Measurements from ENCODE around the gene LRP1B.
"Not testable (repeated sequence)": the region's sequence is repeated elsewhere in the genome, so short reads cannot be mapped to it uniquely, and the experiment has no call there.

The LRP1B gene

DNA sequence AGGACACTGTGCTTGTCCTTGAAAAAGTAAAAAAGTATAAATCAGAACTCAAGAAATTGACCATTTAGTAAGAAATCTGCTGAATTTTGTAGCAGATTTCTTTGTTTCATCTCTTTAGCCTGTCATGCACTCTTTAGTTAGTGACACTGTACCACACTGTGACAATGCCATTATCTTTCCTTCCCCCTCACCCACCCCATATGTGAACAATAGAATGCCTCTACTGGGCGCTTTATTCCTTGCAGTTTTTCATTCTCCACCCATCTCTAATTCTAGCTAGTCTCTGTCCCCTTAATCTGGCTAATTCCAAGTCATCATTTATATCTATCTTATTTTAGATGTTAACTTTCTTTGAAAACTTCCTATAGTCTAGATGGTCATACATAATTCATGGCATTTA lies 241.0 kb downstream of the LRP1B start:
- DNase-seq (ENCODE audit: low read depth in 2 of 2), result no peak

DNA sequence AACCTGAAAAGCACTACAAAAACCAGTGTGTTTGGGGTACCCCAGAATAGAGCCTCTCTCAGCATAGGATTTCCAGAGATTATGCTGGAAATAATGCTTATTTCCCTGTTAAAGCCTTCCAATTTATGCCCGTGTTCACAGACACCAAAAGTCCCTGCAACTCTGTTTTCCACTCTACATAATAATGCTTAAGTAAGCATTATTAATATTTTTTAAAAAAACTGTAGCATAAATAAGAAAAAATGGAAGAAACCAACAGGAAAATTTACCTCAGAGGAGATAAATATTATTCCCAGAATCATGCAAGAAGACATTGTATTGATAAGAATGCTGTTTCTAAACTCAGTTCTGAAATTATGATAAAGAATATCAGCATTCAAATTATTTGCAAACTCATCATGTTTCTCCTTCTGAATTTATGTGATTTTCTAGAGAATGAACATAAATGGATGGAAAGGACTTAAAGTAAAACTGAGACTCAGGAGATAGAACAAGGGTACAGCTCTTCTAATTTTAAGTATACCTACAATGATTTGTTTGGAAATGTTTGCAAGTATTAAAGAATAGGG lies 241.7 kb downstream of the LRP1B start:
- DNase-seq (ENCODE audit: low read depth in 2 of 2), result no peak

DNA sequence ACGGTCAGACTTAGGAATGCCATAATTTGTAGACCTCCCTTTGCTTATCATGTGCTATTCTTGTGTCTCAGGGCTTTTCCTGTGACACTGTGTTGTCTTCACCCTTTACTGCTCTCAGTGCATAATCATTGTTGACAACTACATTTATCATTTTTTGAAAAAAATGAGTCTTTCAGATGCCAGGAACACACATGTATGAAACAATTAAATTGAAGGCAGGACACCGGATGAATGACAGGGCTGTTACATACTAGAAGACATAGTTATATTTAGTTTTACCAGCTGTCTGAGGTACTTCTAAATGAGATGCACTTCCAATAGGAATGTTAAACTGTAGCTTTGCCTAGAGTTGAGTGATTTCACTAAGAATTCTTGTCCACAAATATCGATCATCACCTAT lies 243.5 kb downstream of the LRP1B start:
- no peak for DNase-seq (ENCODE audit: low read depth in 2 of 2)

DNA sequence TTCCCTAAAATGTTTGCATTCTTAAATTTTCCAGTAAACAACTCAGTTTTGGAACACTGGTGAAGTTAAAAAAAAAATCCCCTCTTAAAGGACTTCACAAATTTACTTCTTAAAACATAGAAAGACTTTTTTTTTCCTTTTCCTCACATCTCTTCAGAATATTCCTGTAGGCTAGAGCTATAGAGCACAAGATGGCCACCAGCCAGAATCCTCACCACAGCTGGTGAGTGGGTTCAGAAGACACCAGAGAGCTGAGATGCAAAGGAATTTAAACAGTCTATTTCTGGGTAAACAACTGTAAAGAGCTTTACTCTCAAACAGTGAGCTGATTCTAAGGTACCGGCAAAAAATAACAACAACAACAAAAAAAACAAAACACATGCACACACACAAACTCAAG lies 252.8 kb downstream of the LRP1B start:
- DNase-seq (ENCODE audit: low read depth in 2 of 2), result no peak

DNA sequence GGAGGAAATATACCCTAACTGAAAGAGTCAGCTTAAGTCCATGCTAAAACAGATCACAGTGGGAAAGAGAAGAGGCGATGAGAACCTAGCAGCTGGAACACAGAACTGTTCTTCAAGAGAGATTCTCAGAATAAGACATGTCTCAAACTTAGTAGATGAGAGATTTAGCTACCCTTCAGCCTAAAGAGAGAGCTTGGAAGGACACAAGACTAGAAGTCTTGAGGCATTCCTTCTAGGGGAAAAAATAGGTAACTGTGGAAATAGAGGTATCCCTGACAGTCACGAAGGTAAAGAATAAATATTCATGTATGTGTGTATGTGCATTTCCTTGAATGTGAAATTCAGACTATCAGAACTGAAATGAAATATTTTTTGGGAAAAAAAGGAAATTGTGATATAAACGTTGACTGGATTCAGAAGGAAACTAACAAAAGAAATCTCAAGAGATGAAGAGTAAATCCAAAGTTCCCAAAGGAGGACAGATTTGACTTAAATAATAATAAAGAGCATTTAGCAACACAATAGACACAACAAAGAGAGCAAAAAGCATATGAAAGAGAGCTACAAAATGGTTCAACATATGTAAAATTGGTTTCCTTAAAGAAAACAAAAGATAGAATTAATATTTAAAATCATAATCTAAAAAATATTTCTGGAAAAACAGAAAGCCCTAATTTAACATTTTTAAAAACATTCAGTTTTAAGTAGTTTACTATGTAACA lies 258.7 kb downstream of the LRP1B start:
- DNase-seq (ENCODE audit: low read depth in 2 of 2), result no peak

DNA sequence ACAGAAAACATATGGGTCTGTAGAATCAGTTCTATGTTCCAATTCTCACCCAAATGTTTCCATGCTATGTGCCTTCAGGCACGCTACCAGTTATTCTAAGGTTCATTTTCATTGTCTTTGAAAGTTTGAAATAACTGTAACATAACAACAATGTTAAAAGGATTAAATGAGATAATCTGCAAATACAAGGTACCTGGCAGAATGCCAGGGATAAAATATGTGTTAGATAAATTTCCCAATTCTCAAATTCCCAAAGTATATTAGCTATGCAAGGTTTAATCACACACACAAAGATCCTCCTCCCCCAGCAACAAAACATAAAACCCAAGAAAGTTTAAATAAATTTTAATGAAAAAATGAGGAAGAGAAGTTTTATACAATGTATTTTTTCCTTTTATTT lies 261.2 kb downstream of the LRP1B start:
- DNase-seq (ENCODE audit: low read depth in 2 of 2), result no peak

DNA sequence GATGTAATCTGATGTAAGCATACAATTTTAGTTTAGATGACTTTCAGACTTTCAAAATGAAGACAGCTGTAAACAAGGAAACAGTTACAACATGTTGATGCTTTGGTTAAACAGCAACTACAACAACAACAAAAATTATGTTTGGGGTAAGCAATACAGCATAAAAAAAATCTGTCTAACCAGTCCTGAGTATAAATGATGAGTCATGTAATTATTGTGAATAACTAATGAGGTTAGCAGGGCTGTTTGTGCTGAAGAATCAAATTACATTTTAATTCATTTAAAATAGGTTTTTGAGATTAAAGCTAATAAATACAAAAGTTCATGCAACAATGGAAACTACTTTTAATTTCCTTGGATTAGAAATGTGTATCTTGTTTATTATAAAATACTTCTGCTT lies 266.9 kb downstream of the LRP1B start:
- DNase-seq (ENCODE audit: low read depth in 2 of 2), result no peak

DNA sequence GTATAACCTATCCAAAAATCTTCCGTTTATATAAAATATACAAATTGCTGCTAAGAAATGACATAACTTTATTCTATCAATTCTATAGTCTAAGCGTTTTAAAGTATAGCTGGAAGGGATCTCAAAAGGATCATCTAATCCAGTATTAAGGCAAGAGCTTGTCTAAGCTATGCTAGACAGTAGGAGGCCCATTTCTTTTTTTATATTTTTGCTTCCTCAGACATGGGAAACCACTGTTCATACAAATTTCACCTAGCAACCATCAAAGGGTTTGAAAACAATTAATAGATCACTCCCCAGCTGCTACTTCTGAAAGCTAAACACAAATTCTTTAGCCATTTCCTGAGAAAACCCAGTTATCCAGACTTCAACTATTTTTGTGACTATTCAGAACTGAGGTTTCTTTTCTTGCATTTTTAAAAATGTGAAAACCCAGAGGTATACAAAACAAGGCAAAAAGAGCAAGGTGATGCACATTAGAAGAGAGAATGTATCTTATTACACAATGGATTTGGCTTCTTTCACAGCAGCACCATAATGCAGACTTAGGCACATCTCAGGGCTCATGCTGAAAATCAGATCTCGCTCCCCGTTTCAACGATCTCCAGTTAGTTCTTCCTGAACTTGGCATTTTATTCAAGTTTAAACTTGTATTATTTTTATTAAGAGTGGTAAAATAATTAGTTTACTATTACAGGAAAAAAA lies 274.4 kb downstream of the LRP1B start:
- DNase-seq (ENCODE audit: low read depth in 2 of 2), result no peak

DNA sequence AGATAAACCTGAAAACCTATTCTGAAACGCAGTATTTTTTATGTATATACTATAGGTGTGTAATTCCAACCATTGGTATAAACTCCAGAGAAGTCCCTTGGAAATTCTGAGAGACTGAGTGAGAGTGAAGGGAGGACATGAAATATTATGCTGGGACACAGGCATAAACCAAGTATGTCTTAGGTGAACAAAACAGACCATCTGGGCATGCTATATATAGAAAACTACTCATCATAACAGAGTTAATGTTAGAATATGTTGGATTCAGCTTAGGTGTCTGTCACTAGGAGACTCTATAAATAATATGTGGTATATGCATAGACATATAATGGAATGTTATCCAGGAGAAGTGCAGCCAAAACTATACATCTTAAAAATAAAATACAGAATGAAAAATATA lies 282.6 kb downstream of the LRP1B start:
- DNase-seq (ENCODE audit: low read depth in 2 of 2), result no peak

DNA sequence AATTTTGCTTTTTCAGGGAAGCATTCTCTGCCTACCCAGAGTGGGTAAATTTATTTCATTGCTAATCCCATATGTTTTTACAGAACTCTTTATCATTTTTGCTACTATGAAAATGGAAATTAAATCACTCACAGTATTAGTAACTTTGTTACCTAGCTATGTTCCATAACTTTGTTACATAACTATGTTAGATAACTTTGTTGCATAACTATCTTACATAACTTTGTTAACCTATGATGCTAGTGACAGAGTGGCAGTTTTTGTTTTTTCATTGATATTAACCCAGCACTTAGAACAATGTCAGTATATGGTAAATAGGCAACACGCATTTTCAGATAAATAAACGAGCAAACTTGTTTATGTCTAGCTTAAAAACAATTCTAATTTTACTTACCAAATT lies 286.6 kb downstream of the LRP1B start:
- no peak for DNase-seq (ENCODE audit: low read depth in 2 of 2)

DNA sequence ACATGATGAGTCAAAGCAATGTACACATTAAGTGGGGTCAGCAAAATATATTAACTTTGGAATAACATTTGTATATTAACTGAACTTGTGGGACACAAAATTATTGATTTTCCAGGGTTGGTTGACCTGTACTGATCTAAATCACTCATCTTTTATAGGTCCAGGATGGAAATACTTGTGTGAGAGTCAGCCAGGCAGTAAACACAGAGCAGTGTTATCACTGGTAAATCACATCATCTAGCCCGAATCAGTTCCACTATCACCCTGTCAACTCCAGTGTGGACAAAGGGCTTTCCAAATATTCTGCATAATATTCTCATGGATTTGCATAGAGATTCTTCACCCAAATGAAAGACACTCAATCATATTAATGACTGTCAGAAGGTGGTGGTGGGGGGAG lies 295.7 kb downstream of the LRP1B start:
- DNase-seq (ENCODE audit: low read depth in 2 of 2), result no peak

DNA sequence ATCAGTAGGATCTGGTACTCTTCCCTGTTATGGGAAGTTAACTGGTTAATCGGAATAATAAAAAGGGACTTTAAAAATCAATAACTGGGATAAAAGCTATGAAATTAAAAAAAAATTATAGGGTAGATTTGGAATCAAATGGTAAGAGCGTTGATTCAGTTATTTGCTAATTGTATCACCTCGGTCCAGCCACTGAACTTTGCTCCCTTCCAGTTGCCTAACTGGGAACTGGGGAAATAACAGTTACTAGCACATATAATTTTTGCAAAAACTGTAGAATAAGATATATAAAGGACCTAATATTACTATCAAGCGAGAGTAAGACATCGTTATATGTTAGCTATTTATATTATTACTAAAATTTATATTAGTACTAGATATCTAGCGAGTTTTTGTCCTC lies 302.1 kb downstream of the LRP1B start:
- no peak for DNase-seq (ENCODE audit: low read depth in 2 of 2)

DNA sequence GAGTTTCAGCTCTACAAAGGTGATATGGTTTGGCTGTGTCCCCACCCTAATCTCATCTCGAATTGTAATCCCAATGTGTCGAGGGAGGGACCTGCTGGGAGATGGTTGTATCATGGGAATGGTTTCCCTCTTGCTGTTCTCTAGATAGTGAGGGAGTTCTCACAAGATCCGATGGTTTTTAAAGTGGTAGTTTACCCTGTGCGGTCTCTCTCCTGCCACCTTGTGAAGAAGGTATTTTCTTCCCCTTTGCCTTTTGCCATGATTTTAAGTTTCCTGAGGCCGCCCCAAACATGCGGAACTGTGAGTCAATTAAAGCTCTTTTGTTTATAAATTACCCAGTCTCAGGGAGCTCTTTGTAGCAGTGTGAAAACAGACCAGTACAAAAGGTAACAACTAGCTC lies 306.0 kb downstream of the LRP1B start:
- no peak for DNase-seq (ENCODE audit: low read depth in 2 of 2)

DNA sequence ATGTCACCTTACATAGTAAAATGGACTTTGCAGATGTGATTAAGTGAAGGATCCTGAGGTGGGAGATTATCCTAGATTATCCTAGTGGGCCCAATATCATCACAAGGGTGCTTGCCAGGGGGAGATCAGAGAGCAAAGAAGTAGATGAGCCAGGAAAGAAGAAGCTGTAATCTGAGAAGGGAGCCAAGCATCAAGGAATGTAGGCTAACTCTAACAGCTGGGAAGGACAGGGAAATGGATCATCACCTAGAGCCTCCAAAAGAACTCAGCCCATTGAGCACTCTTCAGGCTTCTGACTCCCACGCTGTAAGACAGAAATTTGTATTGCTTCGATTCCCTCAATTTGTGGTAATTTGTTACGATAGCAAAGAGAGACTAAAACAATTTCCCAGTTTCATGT lies 309.9 kb downstream of the LRP1B start:
- no peak for DNase-seq (ENCODE audit: low read depth in 2 of 2)

DNA sequence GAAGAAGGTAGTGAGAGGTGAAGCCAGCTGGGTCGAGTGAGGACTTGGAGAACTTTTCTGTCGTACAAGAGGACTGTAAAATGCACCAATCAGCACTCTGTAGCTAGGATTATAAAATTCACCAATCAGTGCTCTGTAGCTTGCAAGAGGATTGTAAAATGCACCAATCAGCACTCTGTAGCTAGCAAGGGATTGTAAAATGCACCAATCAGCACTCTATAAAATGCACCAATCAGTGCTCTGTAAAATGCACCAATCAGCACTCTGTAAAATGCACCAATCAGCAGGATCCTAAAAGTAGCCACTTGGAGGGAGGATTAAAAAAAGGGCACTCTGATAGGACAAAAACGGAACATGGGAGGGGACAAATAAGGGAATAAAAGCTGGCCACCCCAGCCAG lies 315.5 kb downstream of the LRP1B start:
- DNase-seq (ENCODE audit: low read depth in 2 of 2), result not testable (repeated sequence)

DNA sequence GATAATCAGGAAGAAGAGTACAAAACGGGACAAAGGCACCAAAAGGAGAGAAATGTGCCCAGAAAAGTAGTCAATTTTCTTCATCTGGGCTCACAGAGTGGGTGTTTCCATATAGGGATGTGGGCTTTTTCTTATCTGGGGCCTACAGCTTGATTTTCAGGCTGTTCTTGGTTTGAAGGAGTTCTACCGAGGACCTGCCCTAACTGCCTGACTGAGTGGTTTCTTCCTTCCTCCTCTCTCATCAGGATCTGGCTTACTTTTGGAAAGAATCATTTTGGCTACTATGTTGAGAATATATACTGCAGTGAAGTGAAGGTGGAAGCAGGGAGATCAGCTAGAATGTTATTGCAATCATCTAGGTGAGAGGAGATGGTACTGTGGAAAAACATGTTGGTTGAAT lies 316.7 kb downstream of the LRP1B start:
- DNase-seq (ENCODE audit: low read depth in 2 of 2), result no peak

DNA sequence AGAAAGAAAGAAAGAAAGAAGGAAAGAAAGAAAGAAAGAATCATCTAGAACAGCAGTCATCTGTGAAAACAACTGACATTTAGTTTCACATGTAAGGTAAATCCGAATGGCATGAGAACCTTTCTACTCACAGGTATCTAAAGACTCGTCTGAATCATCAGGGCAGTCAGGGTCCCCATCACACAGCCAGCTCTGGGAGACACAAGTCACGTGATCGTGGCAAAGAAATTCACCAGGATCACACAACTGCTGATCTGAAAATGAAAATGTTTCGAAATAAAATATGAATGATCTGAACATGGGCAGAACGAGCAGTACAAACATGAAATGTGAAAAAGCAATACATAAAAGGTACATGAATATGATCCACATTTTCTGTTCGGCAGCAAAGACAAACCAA lies 320.7 kb downstream of the LRP1B start:
- no peak for DNase-seq (ENCODE audit: low read depth in 2 of 2)

DNA sequence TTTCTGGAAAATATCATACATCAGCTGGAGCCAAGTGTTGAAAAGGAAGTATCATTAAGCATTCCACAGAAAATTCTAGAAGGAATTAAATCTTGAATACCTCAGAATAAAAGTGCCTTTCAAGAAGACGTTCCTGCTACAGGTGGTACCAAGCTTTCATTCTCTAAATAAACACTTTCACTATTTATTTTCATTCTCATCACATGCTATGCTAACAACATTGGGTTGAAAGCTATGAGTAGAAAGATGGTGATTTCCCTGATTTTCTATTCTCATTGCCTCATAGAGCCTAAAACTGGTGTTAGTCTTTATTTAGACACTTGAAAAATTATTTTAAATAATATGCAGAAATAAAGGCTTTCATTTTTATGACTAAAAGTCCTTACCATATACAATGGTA lies 324.7 kb downstream of the LRP1B start:
- DNase-seq (ENCODE audit: low read depth in 2 of 2), result no peak

DNA sequence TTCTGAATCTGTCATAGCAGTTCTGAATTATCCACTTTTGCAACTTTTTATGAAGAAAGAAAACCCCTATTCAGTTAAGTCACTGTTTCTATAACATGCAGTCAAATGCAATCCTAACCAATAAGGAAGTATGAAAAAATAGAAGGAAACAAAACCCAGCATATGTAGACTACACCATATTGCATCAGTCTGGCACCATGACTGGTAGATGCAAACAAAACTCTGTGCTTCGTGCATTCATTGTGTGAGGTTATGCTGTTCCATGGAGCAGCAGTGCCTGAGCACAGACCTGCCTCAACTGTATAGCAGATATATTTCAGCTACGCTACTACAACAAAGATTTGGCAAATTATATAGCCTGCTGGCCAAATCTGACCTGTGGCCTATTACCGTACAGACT lies 325.5 kb downstream of the LRP1B start:
- DNase-seq (ENCODE audit: low read depth in 2 of 2), result no peak

DNA sequence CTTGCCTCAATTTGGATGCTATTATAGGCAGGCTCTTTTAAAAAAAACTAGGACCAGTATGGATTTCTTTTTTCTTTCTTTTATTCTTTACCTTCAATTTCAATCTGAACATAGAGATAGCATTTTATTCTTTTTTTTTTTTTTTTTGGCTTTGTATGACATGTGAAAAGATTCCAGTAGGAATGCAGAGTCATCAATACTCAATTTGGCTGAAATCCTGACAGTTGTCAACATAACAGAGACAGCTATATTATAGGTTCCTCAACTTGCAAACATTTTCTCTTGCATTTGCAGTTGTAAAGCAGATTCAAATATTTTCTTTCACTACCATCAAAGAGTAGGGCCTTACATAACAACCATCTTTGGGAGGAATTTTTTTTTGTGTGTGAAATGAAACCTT lies 334.4 kb downstream of the LRP1B start:
- DNase-seq (ENCODE audit: low read depth in 2 of 2), result no peak

DNA sequence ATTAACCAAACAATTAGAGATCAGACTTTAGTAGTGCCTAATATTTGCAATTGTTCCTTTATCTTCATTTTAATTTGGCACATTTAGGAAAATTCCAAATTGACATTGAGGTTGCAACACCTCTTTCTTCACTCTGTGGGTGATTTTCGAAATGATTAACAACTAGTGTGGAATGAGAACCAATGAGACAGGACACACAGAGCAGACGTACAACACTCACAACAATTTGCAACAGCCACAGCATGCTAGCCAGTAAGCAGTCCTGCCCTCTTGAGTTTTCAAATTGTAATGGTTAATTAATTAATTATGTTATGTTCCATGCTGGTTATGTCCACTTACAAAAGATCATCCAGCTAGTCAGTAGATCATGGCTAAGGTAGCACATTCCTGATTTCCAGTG lies 339.3 kb downstream of the LRP1B start:
- DNase-seq (ENCODE audit: low read depth in 2 of 2), result no peak

DNA sequence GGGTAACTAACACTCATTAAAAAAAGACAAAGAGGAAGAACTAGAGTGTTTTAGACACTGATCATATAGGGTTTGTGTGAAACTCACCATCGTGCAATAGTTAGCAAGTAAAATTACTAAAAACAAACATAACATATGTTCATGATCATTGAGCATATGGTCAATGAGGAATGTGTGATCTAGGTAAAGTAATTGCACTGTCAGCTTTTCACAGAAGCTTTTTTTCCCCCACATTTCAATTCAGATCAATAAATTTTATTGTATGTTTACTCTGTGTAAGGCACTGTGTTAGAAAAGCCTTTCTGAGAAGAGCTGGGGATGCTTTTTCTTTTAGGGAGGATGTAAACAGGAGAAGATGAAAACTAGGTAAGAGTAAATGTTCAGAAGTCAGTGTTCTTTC lies 348.2 kb downstream of the LRP1B start:
- no peak for DNase-seq (ENCODE audit: low read depth in 2 of 2)

DNA sequence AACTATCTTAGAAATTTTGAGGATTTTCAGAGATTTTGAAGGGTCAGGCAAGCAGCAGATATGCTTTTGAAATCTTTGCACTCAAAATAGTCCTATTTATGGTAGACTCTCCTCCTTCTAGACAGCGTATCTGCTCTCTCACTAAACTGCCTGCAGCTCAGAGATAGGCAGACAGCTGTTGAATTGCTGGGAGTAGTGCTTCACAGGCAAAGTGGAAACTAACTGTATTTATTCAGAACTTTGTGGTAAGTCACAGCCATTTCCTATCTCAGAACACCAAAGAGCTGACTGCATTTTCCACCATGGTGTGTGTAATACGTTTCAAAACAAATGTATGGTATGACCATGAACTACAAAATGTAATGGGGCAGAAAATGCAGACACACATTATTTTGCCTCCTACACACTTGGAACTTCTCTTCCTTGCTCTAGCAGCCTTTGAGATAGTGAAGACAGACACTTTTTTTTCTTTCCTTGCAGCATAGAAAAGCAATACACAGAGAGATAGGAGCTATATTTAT lies 352.4 kb downstream of the LRP1B start:
- DNase-seq (ENCODE audit: low read depth in 2 of 2), result no peak
